ENCODE measurements around the gene P4HA1. TPM values are rescaled to one million over a fixed set of nuclear protein-coding genes. Genes with fewer than 3 reads are reported as not detected.

P4HA1 gene
- total RNA-seq, 2 experiments from 2014 or later, result 11.6 to 36.2 TPM

GRCh38 chr10:73095481-73096021 lies 1.1 kb downstream of the P4HA1 start:
- H4K20me1 ChIP-seq (ENCODE audit: insufficient read depth, low read length), result peaks cover 11% of the 10 kb centered on the region; the same call in 1 of the 2 replicates
- no TSS peak for BruUV-seq (replicated peaks)
- DNase-seq (ENCODE audit: low spot score), result peak; percentile 52
- H3K9me2 ChIP-seq (ENCODE audit: insufficient read depth, low read length), result no peaks in the 10 kb centered on the region
- ChIA-PET CTCF (ENCODE audit: unreplicated experiment) (interaction anchor here (1.2 kb wide), 1 partner anchor 27 kb away, joined by 3 read pairs; no protein-coding TSS in a partner anchor), POLR2A (interaction anchor here (0.5 to 3.3 kb wide), 27 partner anchors 11 to 1815 kb away, joined by 3 to 23 read pairs (median 4); partner anchors contain the start of genes DNAJC9, FAM149B1 and NUDT13)
- peak overlapping the region; percentile 87 for H3K4me3 ChIP-seq (ENCODE audit: low read depth, low read length, poor library complexity, severe bottlenecking)
- TF ChIP-seq CTCF (conservative IDR thresholded peaks at IDR 0.05; ENCODE audit: low read length) (no peak), EZH2phosphoT487 (IDR thresholded peaks at IDR 0.05; ENCODE audit: borderline replicate concordance, low read depth, low read length) (no peak)
- H3K79me2 ChIP-seq (ENCODE audit: insufficient read depth, low read depth, low read length), result peaks cover 49% of the 10 kb centered on the region
- intact Hi-C loops (cut with micrococcal nuclease; ENCODE audit: unreplicated experiment), result loop anchor here (2.0 to 5.0 kb wide), 3 partner anchors 63 to 531 kb away; partner anchors contain the start of gene DNAJC9
- H2AFZ ChIP-seq (ENCODE audit: low read length), result peak overlapping the region; percentile 92; the same call in 1 of the 2 replicates
- H3K9me3 ChIP-seq (ENCODE audit: low read length), result no peaks in the 10 kb centered on the region
- peaks cover 14% of the 10 kb centered on the region for H3K36me3 ChIP-seq (ENCODE audit: insufficient read depth, low read length)
- H3K4me2 ChIP-seq (ENCODE audit: low read length), result peak overlapping the region; percentile 87
- peak overlapping the region; percentile 73 for H3K27ac ChIP-seq (ENCODE audit: low read depth, low read length, poor library complexity, severe bottlenecking)
- peaks cover 23% of the 10 kb centered on the region for H3K4me1 ChIP-seq (ENCODE audit: insufficient read depth, low read length, poor library complexity, severe bottlenecking)

- Histone ChIP-seq H3K27ac (ENCODE audit: low read depth, low read length, poor library complexity, severe bottlenecking) (peak overlapping the region; percentile 73), H3K79me2 (ENCODE audit: insufficient read depth, low read depth, low read length) (peaks cover 54% of the 10 kb centered on the region), H4K20me1 (ENCODE audit: insufficient read depth, low read length) (peaks cover 11% of the 10 kb centered on the region; the same call in 1 of the 2 replicates), H2AFZ (ENCODE audit: low read length) (peak overlapping the region; percentile 92; the same call in 1 of the 2 replicates), H3K4me1 (ENCODE audit: insufficient read depth, low read length, poor library complexity, severe bottlenecking) (peaks cover 23% of the 10 kb centered on the region), H3K4me3 (ENCODE audit: low read depth, low read length, poor library complexity, severe bottlenecking) (peak overlapping the region; percentile 87), H3K36me3 (ENCODE audit: insufficient read depth, low read length) (peaks cover 13% of the 10 kb centered on the region), H3K4me2 (ENCODE audit: low read length) (peak overlapping the region; percentile 87), H3K9me3 (ENCODE audit: low read length) (no peaks in the 10 kb centered on the region), H3K9me2 (ENCODE audit: insufficient read depth, low read length) (no peaks in the 10 kb centered on the region)
- ChIA-PET POLR2A (interaction anchor here (0.5 to 3.3 kb wide), 20 partner anchors 12 to 1815 kb away, joined by 3 to 23 read pairs (median 4); partner anchors contain the start of genes DNAJC9 and FAM149B1), CTCF (ENCODE audit: unreplicated experiment) (interaction anchor here (1.2 kb wide), 1 partner anchor 26 kb away, joined by 3 read pairs; no protein-coding TSS in a partner anchor)
- no peak for TF ChIP-seq CTCF (conservative IDR thresholded peaks at IDR 0.05; ENCODE audit: low read length)
- TF ChIP-seq EZH2phosphoT487 (IDR thresholded peaks at IDR 0.05; ENCODE audit: borderline replicate concordance, low read depth, low read length), result no peak
- intact Hi-C loops (cut with micrococcal nuclease; ENCODE audit: unreplicated experiment), result loop anchor here (5.0 kb wide), 1 partner anchor 152 kb away; the partner anchor contains the start of gene DNAJC9
- BruUV-seq (replicated peaks), result TSS peak; percentile 63
- no peak for DNase-seq (ENCODE audit: low spot score)
Observed at GRCh38 chr10:73094986-73095480, 1.6 kb downstream of the P4HA1 start.

Measured in OCI-LY7 (cell line).